Measurements from ENCODE around the gene NEK4.

NEK4 gene

GRCh38 chr3:52663098-52663497, 107.6 kb downstream of the NEK4 start:
- no peak for DNase-seq (ENCODE audit: low read depth)

GRCh38 chr3:52660046-52660445, 110.7 kb downstream of the NEK4 start:
- no peak for DNase-seq (ENCODE audit: low read depth)
